NCI-H1105 (cell line): ENCODE results near the gene PRRT1B.
"Not testable (repeated sequence)": the region's sequence is repeated elsewhere in the genome, so short reads cannot be mapped to it uniquely, and the experiment has no call there.

Experiments
- DNase-seq: peaks from one replicate; lab custom pipeline; 2025; lab: John Stamatoyannopoulos, UW

PRRT1B gene

GRCh38 chr9:131522257-131523085 is 22.9 kb upstream of the PRRT1B start:
- DNase-seq, result no peak

DNA sequence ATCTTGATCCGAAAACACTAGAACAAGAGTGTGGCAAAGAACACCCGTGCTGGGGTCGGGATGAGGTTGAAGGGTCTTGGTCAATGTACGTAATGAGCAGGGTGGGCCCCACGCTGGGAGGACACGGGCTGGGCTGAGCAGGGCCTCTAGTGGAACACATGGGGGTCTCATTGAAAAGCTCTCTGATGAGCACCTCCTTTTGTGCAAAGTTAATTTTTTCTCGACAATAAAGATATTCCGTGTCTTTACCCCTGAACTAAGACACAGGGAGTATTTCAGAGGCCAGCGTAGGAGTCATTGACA is 22.3 kb upstream of the PRRT1B start:
- no peak for DNase-seq

- DNase-seq, result no peak
Measured at GRCh38 chr9:131523451-131524435, 21.6 kb upstream of the PRRT1B start.

DNA sequence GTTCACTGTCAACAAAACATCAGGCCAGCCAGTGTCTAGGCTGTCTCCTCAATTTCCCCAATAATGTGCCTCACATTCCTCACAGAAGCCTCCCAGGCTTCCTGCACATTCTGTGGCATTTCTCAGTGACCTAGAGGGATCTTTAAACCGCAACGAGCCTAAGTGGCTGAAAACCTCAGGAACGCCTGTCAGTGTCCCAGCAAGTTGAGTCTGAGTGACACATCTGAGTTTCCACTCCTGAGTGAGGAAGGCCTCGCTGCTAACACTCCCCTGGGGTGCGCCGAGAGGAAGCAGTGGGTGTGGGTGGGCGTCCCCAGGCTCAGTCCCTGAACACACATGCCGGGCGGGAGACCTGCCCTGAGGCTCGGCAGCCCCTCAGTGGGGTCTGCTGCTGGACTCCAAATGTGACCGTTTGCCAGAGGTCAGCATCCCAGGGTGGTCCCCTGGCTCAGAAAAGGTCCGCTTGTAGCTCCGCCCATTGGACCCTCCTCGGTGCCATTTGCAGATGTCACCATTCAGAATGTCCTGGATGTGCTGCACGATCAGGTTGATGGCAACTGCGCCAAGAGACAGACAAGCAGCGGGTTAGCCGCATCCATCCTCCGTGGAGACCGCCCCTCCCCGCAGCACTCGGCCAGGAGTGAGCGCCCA is 20.5 kb upstream of the PRRT1B start:
- no peak for DNase-seq

DNA sequence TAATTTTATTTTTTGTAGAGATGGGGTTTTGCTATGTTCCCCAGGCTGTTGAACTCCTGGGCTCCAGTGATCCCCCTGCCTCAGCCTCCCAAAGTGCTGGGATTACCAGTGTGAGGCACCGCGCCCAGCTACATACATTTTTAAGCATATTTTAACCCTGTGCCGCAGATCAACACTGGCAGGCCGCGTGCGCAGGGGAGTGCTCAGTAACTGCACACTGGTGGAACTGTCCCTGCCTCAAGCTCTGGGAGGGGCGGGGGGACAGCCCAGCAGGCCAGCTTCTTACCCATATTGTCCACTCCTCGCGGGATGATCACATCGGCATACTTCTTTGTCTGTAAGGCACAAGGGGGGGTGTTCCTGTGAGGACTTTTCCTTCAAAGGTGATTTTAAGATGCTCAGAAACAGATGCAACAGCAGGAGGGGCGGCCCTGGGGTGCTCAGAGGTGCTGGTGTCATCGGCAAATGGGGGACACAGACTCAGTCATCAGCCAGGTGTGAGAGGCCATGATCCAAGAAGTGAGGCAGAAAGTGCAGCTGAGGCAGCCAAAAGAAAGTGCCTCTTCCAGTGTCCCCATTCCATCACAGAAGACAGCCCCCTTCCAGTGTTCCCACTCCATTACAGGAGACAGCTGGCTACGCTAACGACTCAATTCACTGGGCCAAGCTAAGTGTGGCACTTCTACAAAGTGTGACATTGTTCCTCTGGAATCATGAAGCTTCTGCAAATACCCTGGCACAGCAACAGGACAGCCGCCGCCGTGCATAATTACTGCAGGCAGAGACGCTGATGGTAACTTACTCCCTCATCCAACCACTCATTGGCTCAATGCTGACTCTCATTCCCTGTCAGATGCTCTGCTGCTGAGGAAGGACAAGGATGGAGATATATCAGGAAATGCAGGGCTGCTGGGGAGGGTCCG is 19.4 kb upstream of the PRRT1B start:
- no peak for DNase-seq

DNA sequence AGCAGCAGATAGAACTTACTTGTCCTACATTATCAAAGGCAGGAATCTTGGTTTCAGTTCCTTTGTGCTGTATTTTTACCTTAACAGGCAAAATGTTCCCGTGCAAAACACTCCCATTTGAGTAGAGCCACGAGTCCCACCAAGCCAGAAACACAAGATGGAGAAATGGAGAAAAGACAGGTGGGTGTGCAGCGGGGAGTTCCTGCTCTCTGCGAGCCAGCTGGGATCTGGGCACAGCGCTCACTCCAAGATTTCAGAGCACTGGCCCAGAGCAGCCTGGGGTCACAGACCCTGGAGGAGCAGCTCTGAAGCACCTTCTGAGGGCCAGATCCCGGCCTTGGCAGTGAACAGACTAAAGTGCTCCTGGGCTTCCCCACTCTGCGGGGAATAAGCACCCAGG is 17.1 kb upstream of the PRRT1B start:
- no peak for DNase-seq

DNA sequence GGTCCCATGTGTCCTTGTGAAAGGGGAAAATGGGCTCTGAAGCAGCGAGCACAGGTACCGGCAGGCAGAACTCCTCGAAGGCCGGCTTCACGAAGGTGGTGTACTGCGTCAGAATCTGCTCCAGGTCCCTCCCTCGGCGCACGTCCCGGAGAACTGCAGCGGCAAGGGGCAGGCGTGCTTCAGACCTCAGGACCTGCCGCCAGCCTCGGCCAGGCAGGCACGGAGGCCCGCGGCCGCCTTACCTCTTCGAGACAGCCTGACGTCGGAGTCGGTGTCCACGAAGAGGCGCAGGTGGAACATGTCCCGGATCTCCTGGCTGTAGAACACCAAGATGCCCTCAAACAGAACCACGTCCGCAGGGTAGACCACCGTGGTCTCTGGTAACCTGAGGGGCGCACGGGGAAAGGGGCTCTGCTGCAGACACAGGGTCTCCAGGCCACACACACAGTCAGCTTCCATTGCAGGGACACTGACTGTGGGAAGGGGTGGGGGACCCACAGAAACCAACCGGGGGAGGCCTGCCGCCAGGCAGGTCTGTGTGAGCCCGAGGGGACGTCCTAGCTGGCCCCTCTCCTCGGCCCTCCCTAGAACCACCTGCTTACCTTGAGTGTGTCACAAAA is 16.3 kb upstream of the PRRT1B start:
- no peak for DNase-seq

GRCh38 chr9:131529597-131530545 is 15.5 kb upstream of the PRRT1B start:
- DNase-seq, result no peak

DNA sequence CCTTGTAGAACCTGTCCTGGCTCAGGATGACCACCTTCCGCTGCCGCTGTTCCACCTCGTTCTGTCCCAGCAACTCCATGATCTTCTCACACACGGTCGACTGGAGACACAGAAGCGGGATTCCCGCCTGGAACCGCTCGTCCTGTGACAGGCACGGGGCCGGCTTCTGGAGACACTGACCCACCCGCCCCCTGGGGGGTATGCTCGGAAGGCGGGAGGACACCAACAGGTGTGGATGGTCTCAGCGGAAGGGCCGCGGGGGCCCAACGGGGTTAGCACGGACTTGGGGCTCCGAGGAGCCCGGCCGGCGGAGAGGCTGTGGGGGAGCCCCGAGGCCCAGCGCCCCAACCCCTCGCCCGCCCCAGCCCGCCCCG is 14.8 kb upstream of the PRRT1B start:
- no peak for DNase-seq

GRCh38 chr9:131530920-131531832 is 14.1 kb upstream of the PRRT1B start, which contains the start of gene UCK1:
TSS of gene UCK1 (minus strand) at chr9:131531263. CDS start at chr9:131531174, 89 bp downstream.
- DNase-seq, result peak; percentile 83

GRCh38 chr9:131534721-131535237 is 10.5 kb upstream of the PRRT1B start:
- no peak for DNase-seq

DNA sequence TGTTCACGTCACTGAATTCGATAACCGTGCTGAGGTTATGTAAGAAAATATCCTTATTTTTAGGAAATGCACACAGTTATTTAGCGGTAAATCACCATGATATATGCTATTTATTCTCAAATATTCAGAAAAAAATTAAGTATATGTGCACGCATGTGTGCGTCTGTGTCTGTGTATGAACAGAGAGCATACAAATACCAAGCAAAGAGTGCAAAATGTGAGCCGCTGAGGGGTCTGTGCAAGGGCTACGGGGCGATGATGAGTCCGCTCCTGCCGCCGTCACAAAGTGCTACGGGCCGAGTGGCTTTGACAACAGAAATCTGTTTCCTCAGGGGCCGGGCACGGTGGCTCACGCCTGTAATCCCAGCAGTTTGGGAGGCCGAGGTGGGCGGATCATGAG is 7.4 kb upstream of the PRRT1B start:
- DNase-seq, result no peak

GRCh38 chr9:131539223-131539923 is 6.0 kb upstream of the PRRT1B start:
- DNase-seq, result no peak

- DNase-seq, result no peak
Measured at GRCh38 chr9:131543141-131543540, 2.2 kb upstream of the PRRT1B start.

DNA sequence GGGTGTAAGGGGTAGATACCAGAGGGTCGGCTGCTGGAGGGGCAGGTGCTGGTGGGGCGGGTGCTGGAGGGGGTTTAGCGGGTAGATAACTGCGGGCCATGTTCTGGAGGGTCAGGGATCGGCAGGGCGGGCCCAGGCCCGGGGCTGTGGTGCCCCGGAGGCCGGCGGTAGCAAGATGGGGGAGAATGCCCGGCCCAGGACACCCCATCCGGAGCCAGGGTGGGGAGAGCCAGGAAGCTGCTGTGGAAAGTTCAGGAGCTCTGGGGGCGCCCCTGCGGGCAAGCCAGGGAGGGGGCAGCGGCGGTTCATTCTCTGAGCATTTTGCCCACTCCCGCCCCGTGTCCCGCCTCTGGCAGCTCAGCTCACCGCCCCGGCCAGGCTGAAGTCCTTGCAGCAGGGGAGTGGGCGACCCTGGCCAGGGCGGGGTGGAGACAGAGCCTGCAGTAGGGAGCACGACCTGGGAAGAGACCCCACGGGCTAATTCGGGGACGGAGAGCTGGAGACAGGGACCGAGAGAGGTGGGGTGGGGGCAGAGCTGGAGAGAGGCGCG is 538 bp downstream of the PRRT1B start:
- no peak for DNase-seq

- peak; percentile 40 for DNase-seq
Measured at GRCh38 chr9:131546336-131547084, 1.2 kb downstream of the PRRT1B start.

- not testable (repeated sequence) for DNase-seq
Measured at GRCh38 chr9:131549186-131549585, 3.9 kb downstream of the PRRT1B start.
